ENCODE measurements around the gene TMEM132D. TPM values are rescaled to one million over a fixed set of nuclear protein-coding genes. Genes with fewer than 3 reads are reported as not detected.

The TMEM132D gene
- total RNA-seq, 1 donor from 2014 or later: not detected

DNA sequence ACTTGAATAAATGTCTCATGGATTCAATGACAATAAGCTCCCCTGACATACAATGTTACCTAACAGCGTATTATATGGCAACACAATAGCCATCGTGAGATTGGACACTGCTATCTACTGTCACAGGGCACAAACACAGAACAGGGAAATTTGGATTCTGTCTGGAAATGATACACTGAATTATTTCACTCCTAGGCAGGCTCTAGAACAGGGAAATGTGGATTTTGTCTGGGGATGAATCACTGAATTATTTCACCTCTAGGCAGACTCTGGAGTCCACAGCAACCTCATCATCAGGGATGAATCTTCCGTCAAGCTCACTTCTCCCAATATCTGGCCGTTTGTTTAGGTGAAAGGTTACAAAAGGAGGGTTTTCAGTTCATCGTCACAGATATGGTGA is 288.8 kb downstream of the TMEM132D start:
- H3K9me3 ChIP-seq (ENCODE audit: insufficient read depth, low read depth, low read length): no peaks in the 10 kb centered on the region
- H3K27me3 ChIP-seq (ENCODE audit: insufficient read depth, low read length): no peaks in the 10 kb centered on the region
- TF ChIP-seq, protein P1, sequence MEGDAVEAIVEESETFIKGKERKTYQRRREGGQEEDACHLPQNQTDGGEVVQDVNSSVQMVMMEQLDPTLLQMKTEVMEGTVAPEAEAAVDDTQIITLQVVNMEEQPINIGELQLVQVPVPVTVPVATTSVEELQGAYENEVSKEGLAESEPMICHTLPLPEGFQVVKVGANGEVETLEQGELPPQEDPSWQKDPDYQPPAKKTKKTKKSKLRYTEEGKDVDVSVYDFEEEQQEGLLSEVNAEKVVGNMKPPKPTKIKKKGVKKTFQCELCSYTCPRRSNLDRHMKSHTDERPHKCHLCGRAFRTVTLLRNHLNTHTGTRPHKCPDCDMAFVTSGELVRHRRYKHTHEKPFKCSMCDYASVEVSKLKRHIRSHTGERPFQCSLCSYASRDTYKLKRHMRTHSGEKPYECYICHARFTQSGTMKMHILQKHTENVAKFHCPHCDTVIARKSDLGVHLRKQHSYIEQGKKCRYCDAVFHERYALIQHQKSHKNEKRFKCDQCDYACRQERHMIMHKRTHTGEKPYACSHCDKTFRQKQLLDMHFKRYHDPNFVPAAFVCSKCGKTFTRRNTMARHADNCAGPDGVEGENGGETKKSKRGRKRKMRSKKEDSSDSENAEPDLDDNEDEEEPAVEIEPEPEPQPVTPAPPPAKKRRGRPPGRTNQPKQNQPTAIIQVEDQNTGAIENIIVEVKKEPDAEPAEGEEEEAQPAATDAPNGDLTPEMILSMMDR (IDR thresholded peaks at IDR 0.05; ENCODE audit: insufficient read depth, low read depth, low read length): no peak
- no peak for TF ChIP-seq EZH2 (IDR thresholded peaks at IDR 0.05; ENCODE audit: insufficient read depth, low read length)
- H3K9ac ChIP-seq (ENCODE audit: low read length): peak overlapping the region; percentile 74
- peak overlapping the region; percentile 5 for H3K4me3 ChIP-seq (ENCODE audit: insufficient read depth, low read depth, low read length)
- FAIRE-seq: peak; percentile 26
- no peaks in the 10 kb centered on the region for H3K27me3 Mint-ChIP-seq (ENCODE audit: low read depth, unreplicated experiment)
- H3K36me3 ChIP-seq (ENCODE audit: insufficient read depth, low read length): no peaks in the 10 kb centered on the region
- no peak overlapping the region for H3K4me3 Mint-ChIP-seq (ENCODE audit: unreplicated experiment)
- no peak overlapping the region for H3K27ac Mint-ChIP-seq (ENCODE audit: unreplicated experiment)
- no peaks in the 10 kb centered on the region for H3K36me3 Mint-ChIP-seq (ENCODE audit: low read depth, unreplicated experiment)
- no peaks in the 10 kb centered on the region for H3K4me1 Mint-ChIP-seq (ENCODE audit: low read depth, unreplicated experiment)
- peaks cover 11% of the 10 kb centered on the region for H3K4me1 ChIP-seq (ENCODE audit: insufficient read depth, low read length)
- H3K9me3 Mint-ChIP-seq (ENCODE audit: unreplicated experiment): peaks cover 11% of the 10 kb centered on the region
- no peaks in the 10 kb centered on the region for H4K20me1 ChIP-seq (ENCODE audit: insufficient read depth, low read length)
- no peaks in the 10 kb centered on the region for H3K79me2 ChIP-seq (ENCODE audit: insufficient read depth, low read length)
- H3K27ac ChIP-seq (ENCODE audit: low read depth, low read length): peak overlapping the region; percentile 83
- no peak overlapping the region for H2AFZ ChIP-seq (ENCODE audit: low read depth, low read length)
- peak; percentile 66 for DNase-seq (ENCODE audit: low read depth)
- H3K4me2 ChIP-seq (ENCODE audit: low read length): peak overlapping the region; percentile 78

DNA sequence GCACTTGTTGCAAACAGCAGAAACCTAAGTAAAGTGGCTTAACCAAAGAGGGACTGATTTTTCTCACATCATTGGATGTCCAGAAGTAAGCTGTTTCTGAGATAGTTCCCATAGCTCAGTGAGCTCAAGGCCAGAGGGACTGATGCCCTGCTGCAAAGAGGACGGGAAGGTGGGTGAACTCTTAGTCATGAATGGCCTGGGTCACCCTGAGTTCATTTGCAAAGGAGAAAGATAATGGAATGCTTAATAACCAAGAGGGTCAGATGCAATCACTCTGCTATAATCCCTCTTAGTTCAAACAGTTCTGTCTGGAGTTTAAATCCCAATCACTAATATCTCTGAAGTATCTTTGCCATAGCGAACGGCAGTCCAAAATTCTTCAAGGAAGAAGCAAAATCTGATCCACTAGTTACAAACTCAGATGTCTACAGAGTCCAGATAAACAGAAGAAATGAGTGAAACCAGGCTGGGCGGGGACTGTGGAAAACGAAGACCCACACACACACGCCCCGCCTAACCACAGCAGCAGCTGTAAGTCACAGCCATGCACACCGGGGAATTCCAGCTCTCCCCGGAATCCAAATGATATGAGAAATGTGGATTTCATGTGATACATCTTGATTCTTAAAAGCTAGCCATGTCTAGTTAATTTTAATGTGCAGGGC is 289.5 kb downstream of the TMEM132D start:
- Histone ChIP-seq H3K27me3 (ENCODE audit: insufficient read depth, low read length) (no peaks in the 10 kb centered on the region), H3K4me3 (ENCODE audit: insufficient read depth, low read depth, low read length) (peak overlapping the region; percentile 5), H2AFZ (ENCODE audit: low read depth, low read length) (no peak overlapping the region), H4K20me1 (ENCODE audit: insufficient read depth, low read length) (no peaks in the 10 kb centered on the region), H3K9ac (ENCODE audit: low read length) (peak overlapping the region; percentile 74), H3K4me2 (ENCODE audit: low read length) (peak overlapping the region; percentile 78), H3K27ac (ENCODE audit: low read depth, low read length) (peak overlapping the region; percentile 83), H3K36me3 (ENCODE audit: insufficient read depth, low read length) (no peaks in the 10 kb centered on the region), H3K79me2 (ENCODE audit: insufficient read depth, low read length) (no peaks in the 10 kb centered on the region), H3K4me1 (ENCODE audit: insufficient read depth, low read length) (peaks cover 11% of the 10 kb centered on the region), H3K9me3 (ENCODE audit: insufficient read depth, low read depth, low read length) (no peaks in the 10 kb centered on the region)
- DNase-seq (ENCODE audit: low read depth): peak; percentile 79
- Mint-ChIP-seq H3K4me1 (ENCODE audit: low read depth, unreplicated experiment) (no peaks in the 10 kb centered on the region), H3K27ac (ENCODE audit: unreplicated experiment) (no peak overlapping the region), H3K4me3 (ENCODE audit: unreplicated experiment) (no peak overlapping the region), H3K36me3 (ENCODE audit: low read depth, unreplicated experiment) (no peaks in the 10 kb centered on the region), H3K27me3 (ENCODE audit: low read depth, unreplicated experiment) (no peaks in the 10 kb centered on the region), H3K9me3 (ENCODE audit: unreplicated experiment) (peaks cover 11% of the 10 kb centered on the region)
- TF ChIP-seq, protein P1 (IDR thresholded peaks at IDR 0.05; ENCODE audit: insufficient read depth, low read depth, low read length): no peak
- no peak for TF ChIP-seq EZH2 (IDR thresholded peaks at IDR 0.05; ENCODE audit: insufficient read depth, low read length)
- FAIRE-seq: no peak

DNA sequence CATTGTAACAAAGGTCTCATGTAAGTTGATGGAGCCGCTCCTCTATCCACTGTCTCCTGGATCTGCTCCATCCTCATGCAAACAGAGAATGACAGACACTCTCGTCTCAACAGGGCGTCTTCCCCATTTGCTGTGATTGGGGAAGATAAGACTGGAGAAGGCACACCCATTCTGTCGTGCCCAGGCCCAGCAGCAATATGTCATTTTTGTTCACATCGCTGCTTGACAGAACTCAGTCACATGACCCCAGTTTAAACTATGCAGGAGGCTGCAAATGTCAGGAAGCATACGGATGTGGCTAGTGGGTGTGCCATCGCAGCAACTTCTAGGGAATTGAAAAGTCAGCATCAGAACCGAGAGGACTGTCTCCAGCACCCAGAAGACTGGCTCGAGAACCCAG is 290.5 kb downstream of the TMEM132D start:
- no peaks in the 10 kb centered on the region for H3K36me3 Mint-ChIP-seq (ENCODE audit: low read depth, unreplicated experiment)
- Histone ChIP-seq H3K27me3 (ENCODE audit: insufficient read depth, low read length) (no peaks in the 10 kb centered on the region), H3K27ac (ENCODE audit: low read depth, low read length) (no peak overlapping the region), H3K9ac (ENCODE audit: low read length) (no peak overlapping the region), H3K4me1 (ENCODE audit: insufficient read depth, low read length) (peaks cover 15% of the 10 kb centered on the region), H3K36me3 (ENCODE audit: insufficient read depth, low read length) (no peaks in the 10 kb centered on the region), H3K79me2 (ENCODE audit: insufficient read depth, low read length) (no peaks in the 10 kb centered on the region), H3K9me3 (ENCODE audit: insufficient read depth, low read depth, low read length) (no peaks in the 10 kb centered on the region), H3K4me3 (ENCODE audit: insufficient read depth, low read depth, low read length) (no peak overlapping the region), H2AFZ (ENCODE audit: low read depth, low read length) (no peak overlapping the region), H3K4me2 (ENCODE audit: low read length) (no peak overlapping the region), H4K20me1 (ENCODE audit: insufficient read depth, low read length) (no peaks in the 10 kb centered on the region)
- FAIRE-seq (no peak), DNase-seq (ENCODE audit: low read depth) (no peak)
- peaks cover 12% of the 10 kb centered on the region for H3K9me3 Mint-ChIP-seq (ENCODE audit: unreplicated experiment)
- H3K27ac Mint-ChIP-seq (ENCODE audit: unreplicated experiment): no peak overlapping the region
- no peaks in the 10 kb centered on the region for H3K4me1 Mint-ChIP-seq (ENCODE audit: low read depth, unreplicated experiment)
- no peak overlapping the region for H3K4me3 Mint-ChIP-seq (ENCODE audit: unreplicated experiment)
- TF ChIP-seq, protein P1 (IDR thresholded peaks at IDR 0.05; ENCODE audit: insufficient read depth, low read depth, low read length): no peak
- no peak for TF ChIP-seq EZH2 (IDR thresholded peaks at IDR 0.05; ENCODE audit: insufficient read depth, low read length)
- no peaks in the 10 kb centered on the region for H3K27me3 Mint-ChIP-seq (ENCODE audit: low read depth, unreplicated experiment)

All from astrocyte (in vitro differentiated cells and primary cell).